Stimulated activated CD8-positive, alpha-beta memory T cell treated with anti-CD3 and anti-CD28 coated beads, Interleukin-2, amount 100 ng/mL, for 48 hours (primary cell): ENCODE data around the gene MYO15A.

Experiments used
- DNase-seq, 2 donors: peaks; one replicate each; pipeline ENCODE4 v3.0.0-alpha.2; 2020; ENCODE audit warnings: low read depth in 2 of 2

MYO15A gene

GRCh38 chr17:18105595-18105994 is 3.0 kb upstream of the MYO15A start:
- DNase-seq, result no peak

DNA sequence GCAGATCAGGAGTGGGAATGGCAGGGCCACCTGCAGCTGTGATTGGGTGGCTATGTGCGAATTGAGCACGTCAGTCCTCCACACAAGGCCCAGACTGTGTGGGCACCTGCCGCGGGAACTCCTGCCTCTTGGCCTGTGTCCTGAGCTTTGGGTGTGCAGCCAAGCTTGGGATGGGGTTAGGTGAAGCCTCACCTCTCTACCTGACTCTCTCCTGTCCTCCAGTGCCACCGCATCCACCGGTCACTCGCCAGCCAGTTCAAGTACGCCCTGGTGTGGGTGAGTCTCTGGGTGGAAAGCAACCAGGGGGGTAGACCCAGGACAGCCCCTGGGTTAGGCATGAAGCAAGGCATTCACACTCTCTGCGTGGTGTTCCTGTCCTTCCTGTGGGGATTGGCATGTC is 2.3 kb upstream of the MYO15A start:
- DNase-seq, result no peak

- no peak for DNase-seq
Observed at GRCh38 chr17:18107061-18107790, 1.3 kb upstream of the MYO15A start.

- no peak for DNase-seq
Observed at GRCh38 chr17:18107971-18108370, 585 bp upstream of the MYO15A start.

GRCh38 chr17:18109935-18110485 is 1.5 kb downstream of the MYO15A start:
- no peak for DNase-seq

DNA sequence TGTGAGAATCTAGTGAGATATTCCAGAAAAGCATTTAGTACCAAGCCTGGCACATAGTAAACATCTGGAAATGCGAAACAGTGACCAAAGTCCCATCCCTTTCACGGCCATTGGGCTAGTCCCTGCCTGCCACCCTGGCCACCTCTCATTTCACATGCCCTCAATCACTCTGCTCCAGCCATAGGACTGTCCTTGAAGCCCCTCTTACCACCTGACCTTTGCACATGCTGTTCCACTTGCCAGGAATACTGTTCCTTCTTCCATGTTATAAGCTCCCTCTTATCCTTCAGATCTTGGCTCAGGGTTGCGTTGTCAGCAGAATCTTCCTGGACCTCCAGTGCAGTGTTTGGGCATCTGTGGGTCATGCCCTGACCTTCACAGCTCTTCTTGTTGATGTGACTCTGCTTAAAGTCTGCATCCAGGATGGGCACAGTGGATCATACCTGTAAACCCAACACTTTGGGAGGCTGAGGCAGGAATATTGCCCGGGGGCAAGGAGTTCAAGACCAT is 2.1 kb downstream of the MYO15A start:
- no peak for DNase-seq

GRCh38 chr17:18111330-18111971 is 2.9 kb downstream of the MYO15A start:
- DNase-seq, result no peak

DNA sequence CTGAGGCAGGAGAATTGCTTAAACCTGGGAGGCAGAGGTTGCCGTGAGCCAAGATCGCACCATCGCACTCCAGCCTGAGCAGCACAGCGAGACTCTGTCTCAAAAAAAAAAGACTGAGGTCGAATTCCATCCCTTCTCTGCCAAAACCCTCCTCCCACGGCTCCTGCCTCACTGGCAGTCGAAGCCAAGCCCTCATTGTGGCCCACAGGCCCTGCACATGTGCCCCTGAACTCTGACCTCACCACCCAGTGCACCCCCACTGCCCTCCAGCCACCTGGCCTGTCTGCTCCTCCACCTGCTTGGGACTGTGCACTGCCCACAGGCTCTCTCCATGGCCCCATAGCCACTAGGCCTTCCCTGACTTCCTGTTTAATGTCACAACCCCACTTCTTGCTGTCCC is 7.0 kb downstream of the MYO15A start:
- DNase-seq, result no peak

GRCh38 chr17:18116078-18116477 is 7.5 kb downstream of the MYO15A start:
- DNase-seq, result no peak

GRCh38 chr17:18117533-18117932 is 9.0 kb downstream of the MYO15A start:
- no peak for DNase-seq

DNA sequence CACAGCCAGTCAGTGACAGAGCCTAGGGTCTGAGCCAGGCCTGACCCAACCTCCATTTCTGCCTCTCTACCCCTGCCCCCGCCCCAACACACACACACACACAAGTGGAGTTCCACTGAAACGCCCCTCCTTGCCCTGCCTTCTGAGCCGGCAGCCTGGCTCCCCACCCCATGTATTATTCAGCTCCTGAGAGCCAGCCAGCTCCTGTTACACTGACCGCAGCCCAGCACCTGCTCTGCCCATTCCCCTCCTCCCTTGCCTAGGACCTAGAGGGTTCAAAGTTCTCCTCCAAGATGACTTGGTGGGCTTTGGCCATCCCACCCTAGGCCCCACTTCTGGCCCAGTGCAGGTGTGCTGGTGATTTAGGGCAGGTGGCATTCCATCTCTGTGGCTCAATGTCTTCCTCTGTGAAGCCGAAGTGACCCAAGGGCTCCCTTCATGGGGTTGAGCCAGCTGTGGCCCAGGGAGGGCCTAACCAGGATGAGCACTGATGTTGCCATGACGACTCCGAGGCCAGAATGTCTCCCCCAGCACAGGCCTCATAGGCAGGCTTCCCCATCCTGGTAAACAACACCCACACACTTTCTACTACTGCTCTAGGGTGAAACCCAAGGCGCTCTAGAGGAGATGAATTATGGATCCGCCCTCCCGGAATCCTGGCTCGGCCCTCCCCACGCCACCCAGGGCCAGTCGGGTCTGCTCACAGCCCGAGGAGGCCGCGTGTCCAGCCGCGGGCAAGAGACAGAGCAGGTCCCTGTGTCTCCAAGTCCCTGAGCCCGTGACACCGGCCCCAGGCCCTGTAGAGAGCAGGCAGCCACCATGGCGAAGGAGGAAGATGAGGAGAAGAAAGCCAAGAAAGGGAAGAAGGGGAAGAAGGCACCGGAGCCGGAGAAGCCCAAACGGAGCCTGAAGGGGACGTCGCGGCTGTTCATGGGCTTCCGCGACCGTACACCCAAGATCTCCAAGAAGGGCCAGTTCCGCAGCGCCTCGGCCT is 9.7 kb downstream of the MYO15A start:
- DNase-seq, result no peak

- DNase-seq, result no peak
Observed at GRCh38 chr17:18119166-18119745, 10.7 kb downstream of the MYO15A start.

DNA sequence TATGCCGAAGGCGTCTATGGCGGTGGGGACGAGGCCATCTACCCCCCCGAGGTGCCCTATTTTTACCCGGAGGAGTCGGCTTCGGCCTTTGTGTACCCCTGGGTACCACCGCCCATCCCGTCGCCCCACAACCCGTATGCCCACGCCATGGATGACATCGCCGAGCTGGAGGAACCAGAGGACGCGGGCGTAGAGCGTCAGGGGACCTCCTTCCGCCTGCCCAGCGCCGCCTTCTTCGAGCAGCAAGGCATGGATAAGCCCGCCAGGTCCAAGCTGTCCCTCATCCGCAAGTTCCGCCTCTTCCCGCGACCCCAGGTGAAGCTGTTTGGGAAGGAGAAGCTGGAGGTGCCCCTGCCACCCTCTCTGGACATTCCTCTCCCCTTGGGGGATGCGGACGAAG is 11.4 kb downstream of the MYO15A start:
- no peak for DNase-seq

- DNase-seq, result no peak
Observed at GRCh38 chr17:18120461-18121017, 12.0 kb downstream of the MYO15A start.

GRCh38 chr17:18121144-18121910 is 12.8 kb downstream of the MYO15A start:
- DNase-seq, result no peak

DNA sequence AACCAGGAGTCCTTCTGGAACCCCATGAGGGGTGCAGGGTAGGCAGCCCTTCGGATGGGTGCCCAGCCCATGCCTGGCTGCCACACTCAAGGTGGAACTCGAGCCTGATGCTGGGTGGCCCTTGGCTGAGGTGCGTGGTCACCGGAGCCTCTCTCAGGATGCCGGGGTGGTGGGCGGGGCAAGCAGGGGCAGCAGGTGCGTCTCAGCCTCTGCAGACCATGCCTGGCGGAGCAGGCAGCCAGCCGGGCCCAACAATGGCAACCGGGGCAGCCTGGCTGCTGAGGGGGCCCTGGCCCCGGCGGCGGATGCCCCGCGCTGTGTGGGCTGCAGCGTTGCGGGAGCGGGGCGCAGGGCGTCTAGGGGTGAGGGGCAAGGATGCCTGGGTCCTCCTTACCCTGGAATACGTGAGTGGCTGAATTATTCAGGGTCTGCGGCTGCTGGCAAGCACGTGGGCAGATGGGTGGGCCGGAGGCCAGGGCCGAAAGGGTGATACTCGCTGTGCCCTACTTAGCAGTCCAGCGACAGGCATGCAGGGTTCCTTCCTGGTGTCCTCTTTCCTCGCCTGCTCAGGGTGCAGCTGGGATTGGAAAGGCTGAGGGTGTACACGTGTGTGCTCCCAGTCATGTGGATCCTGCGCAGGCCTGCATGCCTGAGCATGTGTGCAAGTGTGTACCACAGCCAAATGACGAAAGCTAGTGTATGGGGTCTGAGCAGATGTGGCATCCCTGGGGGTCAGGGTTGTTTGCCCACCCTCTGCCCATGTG is 14.6 kb downstream of the MYO15A start:
- DNase-seq, result no peak

GRCh38 chr17:18124345-18125126 is 16.0 kb downstream of the MYO15A start:
- no peak for DNase-seq

GRCh38 chr17:18129041-18129502 is 20.5 kb downstream of the MYO15A start:
- DNase-seq, result no peak

GRCh38 chr17:18132711-18133110 is 24.2 kb downstream of the MYO15A start:
- no peak for DNase-seq
